SU-DHL-6 (cell line): Measurements from ENCODE around the gene LGR6.
"Not testable (repeated sequence)": the region's sequence is repeated elsewhere in the genome, so short reads cannot be mapped to it uniquely, and the experiment has no call there.

Experiments used
- H2AFZ ChIP-seq: fragments of 200-600 bp; sonication (generic); 2 replicates; pipeline ENCODE4 v1.6.1; 2014; ENCODE audit warnings: low read depth, mild to moderate bottlenecking, moderate library complexity, mixed read lengths, antibody characterized with exemption, low read length; ENCODE audit not compliant: severe bottlenecking
- H3F3A ChIP-seq: fragments of 200-600 bp; shearing (Covaris generic); 2 replicates; pipeline ENCODE4 v1.6.0; 2016; ENCODE audit warnings: antibody characterized with exemption, mild to moderate bottlenecking; ENCODE audit not compliant: insufficient read depth
- H3K27ac ChIP-seq: fragments of 200-600 bp; sonication (generic); 2 replicates; pipeline ENCODE4 v1.5.1; 2016; ENCODE audit warnings: low read depth, mild to moderate bottlenecking, low read length, moderate library complexity, mixed read lengths
- H3K27me3 ChIP-seq: fragments of 200-600 bp; sonication (generic), shearing (Covaris generic); 2 replicates; pipeline ENCODE4 v1.6.0; 2014; ENCODE audit warnings: mild to moderate bottlenecking, low read length
- H3K36me3 ChIP-seq: fragments of 200-600 bp; sonication (generic); 2 replicates; pipeline ENCODE4 v1.6.1; 2014; ENCODE audit warnings: mild to moderate bottlenecking, low read length, mixed read lengths
- H3K4me2 ChIP-seq: fragments of 300-600, 200-600 bp; shearing (Covaris generic), sonication (generic); 2 replicates; pipeline ENCODE4 v1.6.0; 2014; ENCODE audit warnings: low read length, low read depth, mild to moderate bottlenecking; ENCODE audit not compliant: poor library complexity, severe bottlenecking
- H3K4me3 ChIP-seq: fragments of 200-600 bp; sonication (generic); 2 replicates; pipeline ENCODE4 v1.5.1; 2014; ENCODE audit warnings: antibody characterized with exemption, low read length, mild to moderate bottlenecking, mixed read lengths; ENCODE audit not compliant: insufficient read depth, poor library complexity, severe bottlenecking
- H3K79me2 ChIP-seq: fragments of 200-600 bp; sonication (generic); 2 replicates; pipeline ENCODE4 v1.6.1; 2014; ENCODE audit warnings: mild to moderate bottlenecking, low read length, moderate library complexity; ENCODE audit not compliant: insufficient read depth
- H3K9ac ChIP-seq: fragments of 200-600 bp; sonication (generic); 2 replicates; pipeline ENCODE4 v1.7.0; 2014; ENCODE audit warnings: mild to moderate bottlenecking, low read length
- H3K9me2 ChIP-seq: fragments of 200-600 bp; sonication (generic); replicated peaks from 2 replicates; pipeline ENCODE4 v1.6.1; 2014; ENCODE audit warnings: low read length; ENCODE audit not compliant: insufficient read depth
- H3K9me3 ChIP-seq: fragments of 200-600 bp; sonication (generic); 2 replicates; pipeline ENCODE4 v1.6.1; 2014; ENCODE audit warnings: low read length, mixed read lengths; ENCODE audit not compliant: insufficient read depth
- H4K20me1 ChIP-seq: fragments of 200-600 bp; sonication (generic); 2 replicates; pipeline ENCODE4 v1.6.1; 2014; ENCODE audit warnings: low read depth, mild to moderate bottlenecking, antibody characterized with exemption, low read length, moderate library complexity, mixed read lengths
- CTCF ChIP-seq: fragments of 200-600 bp; sonication (generic); IDR thresholded peaks from one replicate; pipeline ENCODE4 v1.5.1; 2017; ENCODE audit warnings: antibody characterized with exemption, mild to moderate bottlenecking, low read length, moderate library complexity; ENCODE audit not compliant: insufficient read depth, poor library complexity, severe bottlenecking
- EZH2phosphoT487 ChIP-seq: fragments of 200-600 bp; sonication (generic), shearing (Covaris generic); conservative IDR thresholded peaks from 2 replicates; pipeline ENCODE4 v1.6.1; 2018; ENCODE audit warnings: mild to moderate bottlenecking, antibody characterized with exemption, low read length, moderate library complexity, mixed read lengths

The LGR6 gene

DNA sequence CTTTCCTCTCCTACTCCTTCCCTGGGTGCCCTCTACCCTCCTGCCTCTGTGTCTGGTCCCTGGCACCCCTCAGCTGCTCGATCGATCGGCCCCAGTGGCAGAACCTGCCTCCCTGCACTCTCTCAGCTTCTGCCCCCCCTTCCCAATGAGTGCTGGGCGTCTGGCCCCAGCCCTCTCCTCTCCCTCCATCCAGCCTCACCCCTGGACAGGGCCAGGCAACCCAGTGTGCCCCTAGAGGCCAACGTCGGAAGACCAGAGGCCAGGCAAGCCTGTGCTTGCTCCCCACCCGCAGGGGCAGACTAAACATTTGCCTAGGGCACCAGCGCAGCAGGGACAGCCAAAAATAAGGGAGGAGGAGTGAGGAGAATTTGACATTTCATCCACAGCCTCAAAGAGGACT lies 43.5 kb downstream of the LGR6 start:
- peak; percentile 41 for TF ChIP-seq CTCF
- TF ChIP-seq EZH2phosphoT487: no peak
- Histone ChIP-seq H3K27me3 (no peaks in the 10 kb centered on the region), H3K36me3 (no peaks in the 10 kb centered on the region), H3K9me3 (no peaks in the 10 kb centered on the region), H3F3A (no peaks in the 10 kb centered on the region), H3K4me2 (no peak overlapping the region), H3K27ac (no peak overlapping the region), H3K9ac (no peak overlapping the region), H2AFZ (no peak overlapping the region), H3K79me2 (no peaks in the 10 kb centered on the region), H4K20me1 (no peaks in the 10 kb centered on the region), H3K9me2 (no peaks in the 10 kb centered on the region), H3K4me3 (no peak overlapping the region)

DNA sequence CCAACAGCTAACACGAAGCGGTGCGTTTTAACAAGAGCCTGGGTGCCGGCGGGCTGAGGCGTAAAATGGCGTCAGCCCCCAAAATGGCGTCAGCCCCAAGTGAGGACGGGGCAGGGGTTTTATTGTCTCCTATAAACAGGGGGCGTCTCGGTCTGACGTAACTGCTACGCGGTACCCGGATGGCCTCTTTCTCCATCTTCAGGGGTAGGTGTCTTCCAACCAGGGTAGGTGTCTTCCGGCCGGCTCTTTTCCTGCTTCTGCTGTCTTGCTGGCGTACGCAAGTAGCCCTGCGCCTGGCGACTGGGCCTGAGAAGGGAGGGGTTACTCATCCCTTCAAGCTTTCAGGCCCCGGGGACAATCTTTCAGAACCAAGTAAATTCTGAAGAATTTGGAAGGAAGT lies 45.3 kb downstream of the LGR6 start:
- no peak overlapping the region for H3K27ac ChIP-seq
- no peak overlapping the region for H2AFZ ChIP-seq
- no peaks in the 10 kb centered on the region for H3K9me3 ChIP-seq
- no peak for TF ChIP-seq CTCF
- TF ChIP-seq EZH2phosphoT487: no peak
- no peaks in the 10 kb centered on the region for H3K36me3 ChIP-seq
- H3K9me2 ChIP-seq: no peaks in the 10 kb centered on the region
- no peak overlapping the region for H3K9ac ChIP-seq
- no peaks in the 10 kb centered on the region for H3K79me2 ChIP-seq
- H3F3A ChIP-seq: no peaks in the 10 kb centered on the region
- no peaks in the 10 kb centered on the region for H4K20me1 ChIP-seq
- no peak overlapping the region for H3K4me3 ChIP-seq
- H3K27me3 ChIP-seq: no peaks in the 10 kb centered on the region
- H3K4me2 ChIP-seq: no peak overlapping the region

DNA sequence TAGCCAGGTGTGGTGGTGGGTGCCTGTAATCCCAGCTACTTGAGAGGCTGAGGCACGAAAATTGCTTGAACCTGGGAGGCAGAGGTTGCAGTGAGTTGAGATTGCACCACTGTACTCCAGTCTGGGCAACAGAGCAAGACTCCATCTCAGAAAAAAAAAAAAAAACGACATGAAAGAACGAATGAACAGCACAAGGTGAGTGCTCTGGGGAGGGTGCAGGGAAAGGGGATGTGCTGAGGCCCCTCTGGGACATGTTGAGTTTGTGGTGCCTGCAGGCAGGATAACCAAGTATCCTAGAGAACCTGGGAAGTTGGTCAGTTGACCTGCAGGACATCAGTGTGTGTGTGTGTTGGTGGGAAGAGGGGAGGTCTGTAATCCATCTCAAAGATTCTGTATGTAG lies 46.6 kb downstream of the LGR6 start:
- not testable (repeated sequence) for H3K9ac ChIP-seq, H3K27me3 ChIP-seq, H2AFZ ChIP-seq, H3K36me3 ChIP-seq, H3K79me2 ChIP-seq, H3K9me3 ChIP-seq, H3K4me2 ChIP-seq, H3K4me3 ChIP-seq, H3F3A ChIP-seq, H4K20me1 ChIP-seq, H3K27ac ChIP-seq, H3K9me2 ChIP-seq

GRCh38 chr1:202240956-202241355 lies 47.4 kb downstream of the LGR6 start:
- Histone ChIP-seq H3K79me2 (no peaks in the 10 kb centered on the region), H3K27ac (no peak overlapping the region), H3K27me3 (no peaks in the 10 kb centered on the region), H2AFZ (no peak overlapping the region), H4K20me1 (no peaks in the 10 kb centered on the region), H3K9ac (no peak overlapping the region), H3K4me2 (no peak overlapping the region), H3K36me3 (no peaks in the 10 kb centered on the region), H3F3A (no peaks in the 10 kb centered on the region), H3K4me3 (no peak overlapping the region), H3K9me2 (no peaks in the 10 kb centered on the region), H3K9me3 (no peaks in the 10 kb centered on the region)
- no peak for TF ChIP-seq CTCF
- TF ChIP-seq EZH2phosphoT487: no peak
